Panc1 (cell line): ENCODE data around the gene ICA1.

Experiments used
- CTCF ChIP-seq: fragments of 450-650 bp; IDR thresholded peaks from 2 replicates; pipeline ENCODE4 v1.5.1; 2017; ENCODE audit warnings: mild to moderate bottlenecking
- POLR2AphosphoS5 ChIP-seq: IDR thresholded peaks from 2 replicates; pipeline ENCODE4 v1.6.1; 2012; ENCODE audit warnings: mild to moderate bottlenecking, low read depth, low read length, moderate library complexity
- REST ChIP-seq, 2 experiments: IDR thresholded peaks; 2 replicates each; pipeline ENCODE4 v1.6.1; 2011 to 2012; ENCODE audit warnings: low read depth in 2 of 2, control low read depth in 1 of 2, low read length in 1 of 2, mild to moderate bottlenecking in 1 of 2, moderate library complexity in 1 of 2; ENCODE audit not compliant: insufficient read depth in 1 of 2
- SIN3A ChIP-seq: IDR thresholded peaks from 2 replicates; pipeline ENCODE4 v1.6.1; 2012; ENCODE audit warnings: low read depth, mild to moderate bottlenecking, low read length, moderate library complexity, borderline replicate concordance; ENCODE audit not compliant: insufficient read depth
- TCF7L2 ChIP-seq: IDR thresholded peaks from 2 replicates; pipeline ENCODE4 v1.6.1; 2011; ENCODE audit warnings: mild to moderate bottlenecking, low read depth, low read length, inconsistent platforms

DNA sequence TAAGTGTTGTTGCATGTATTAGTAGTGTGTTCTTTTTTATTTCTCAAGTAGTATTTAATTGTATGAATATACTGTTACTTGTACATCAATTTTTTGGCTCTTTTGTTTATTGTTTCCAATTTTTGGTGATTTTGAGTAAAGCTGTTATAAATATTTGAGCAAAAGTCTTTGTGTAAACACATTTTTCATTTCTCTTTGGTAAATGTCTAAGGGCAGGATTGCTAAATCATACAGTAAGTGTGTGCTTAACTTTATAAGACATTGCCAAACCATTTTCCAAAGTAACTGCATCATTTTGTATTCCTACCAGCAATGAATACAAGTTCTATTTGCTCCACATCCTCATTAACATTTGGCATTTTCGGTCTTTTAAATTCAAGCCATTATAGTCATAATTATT is 92.8 kb downstream of the ICA1 start:
- TF ChIP-seq REST (IDR thresholded peaks at IDR 0.05; ENCODE audit: insufficient read depth in 1 of 2, low read depth in 2 of 2, low read length in 1 of 2): no peak
- no peak for TF ChIP-seq CTCF
- no peak for TF ChIP-seq TCF7L2
- no peak for TF ChIP-seq POLR2AphosphoS5
- no peak for TF ChIP-seq SIN3A
